GM18867 (cell line): ENCODE measurements around the gene AMBRA1.

ENCODE experiments used
- ATAC-seq: cut with Tn5 transposase; IDR thresholded peaks from one replicate; pipeline ENCODE4 v1.9.1; 2021; ENCODE audit warnings: mild to moderate bottlenecking, moderate library complexity; ENCODE audit not compliant: unreplicated experiment

Gene AMBRA1

DNA sequence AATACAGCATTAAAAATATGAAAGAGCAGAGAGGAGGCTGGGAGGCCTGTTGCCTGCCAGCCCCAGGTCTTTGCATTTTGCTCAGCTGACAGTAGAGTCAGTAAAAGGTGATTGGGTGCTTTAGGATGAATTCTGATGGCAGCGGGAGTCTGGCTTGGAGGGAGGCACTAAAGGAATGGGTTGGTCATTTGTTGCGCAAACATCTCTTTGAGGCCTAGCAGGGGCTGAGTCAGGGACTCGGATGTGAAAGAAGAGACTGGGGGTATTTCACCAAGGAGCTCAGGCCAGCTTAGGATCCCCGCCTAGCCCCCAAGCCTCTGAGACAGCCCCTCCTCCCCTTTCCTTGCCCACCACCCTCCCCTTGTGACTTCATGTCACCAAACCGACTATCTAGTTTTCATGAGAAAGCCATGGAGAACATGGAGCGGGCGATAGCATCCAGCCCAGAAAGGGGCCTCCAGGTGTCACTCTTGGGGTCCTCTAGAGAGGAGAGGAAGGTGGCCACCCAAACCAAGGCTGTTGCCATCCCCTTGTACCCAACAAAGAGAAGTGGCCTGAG lies 236.8 kb downstream of the AMBRA1 start:
- no peak for ATAC-seq

DNA sequence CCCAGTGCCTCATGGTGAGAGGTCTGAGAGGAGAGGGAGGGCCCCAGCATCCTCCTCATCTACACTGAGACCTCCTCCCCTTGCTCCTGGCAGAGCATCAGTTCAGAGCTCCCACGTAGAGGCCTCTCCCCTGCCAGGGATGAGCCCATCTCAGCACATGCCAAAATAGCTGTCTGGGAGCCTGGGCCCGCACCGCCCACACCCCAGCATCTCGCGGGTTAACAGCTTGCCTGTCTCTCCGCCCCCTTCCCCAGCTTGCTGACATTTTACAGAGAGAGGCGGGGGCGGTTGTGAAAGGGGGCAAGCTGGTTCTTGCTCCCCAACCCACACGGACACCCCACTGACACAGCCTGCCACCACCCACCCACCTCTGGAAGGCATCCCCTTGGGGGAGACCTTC lies 240.1 kb downstream of the AMBRA1 start:
- ATAC-seq, result no peak

DNA sequence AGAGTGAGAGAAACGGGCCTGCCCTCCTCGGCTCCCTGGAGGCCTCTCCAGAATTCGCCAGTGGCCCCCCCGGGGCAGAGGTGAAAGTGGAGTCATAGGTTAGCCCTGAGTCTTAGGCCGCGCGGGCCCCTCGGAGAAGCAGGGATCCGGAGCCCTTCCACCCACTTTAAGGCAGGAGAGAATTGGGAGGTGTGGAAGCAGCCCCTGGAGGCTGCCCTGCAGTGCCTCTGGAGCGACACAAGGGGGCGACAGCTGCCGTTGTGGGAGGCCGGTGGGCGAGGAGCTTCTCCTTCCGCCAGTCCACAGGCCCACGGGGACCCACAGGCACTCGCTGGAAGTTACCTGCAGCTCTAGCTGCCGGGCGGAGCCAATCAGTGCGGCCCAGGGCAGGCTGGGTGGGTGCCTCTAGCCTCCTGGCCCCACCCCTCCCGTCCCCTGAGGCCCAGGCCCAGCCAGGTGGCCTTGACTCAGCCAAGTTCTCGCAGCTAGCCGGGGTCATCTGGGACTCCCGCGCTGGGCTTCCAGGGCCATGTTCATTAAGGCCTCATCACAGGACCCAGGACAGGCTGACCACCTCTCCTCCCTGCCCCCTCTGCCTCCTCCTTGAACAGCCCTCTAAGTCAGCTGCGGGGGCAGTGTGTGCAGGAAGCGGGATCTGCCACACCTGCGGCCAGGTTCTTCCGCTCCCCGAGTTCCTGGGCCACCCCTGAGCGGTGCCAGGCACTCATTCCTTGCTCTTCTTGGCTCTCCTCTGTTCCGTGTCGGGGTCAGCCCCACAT lies 241.6 kb downstream of the AMBRA1 start:
- ATAC-seq, result no peak

DNA sequence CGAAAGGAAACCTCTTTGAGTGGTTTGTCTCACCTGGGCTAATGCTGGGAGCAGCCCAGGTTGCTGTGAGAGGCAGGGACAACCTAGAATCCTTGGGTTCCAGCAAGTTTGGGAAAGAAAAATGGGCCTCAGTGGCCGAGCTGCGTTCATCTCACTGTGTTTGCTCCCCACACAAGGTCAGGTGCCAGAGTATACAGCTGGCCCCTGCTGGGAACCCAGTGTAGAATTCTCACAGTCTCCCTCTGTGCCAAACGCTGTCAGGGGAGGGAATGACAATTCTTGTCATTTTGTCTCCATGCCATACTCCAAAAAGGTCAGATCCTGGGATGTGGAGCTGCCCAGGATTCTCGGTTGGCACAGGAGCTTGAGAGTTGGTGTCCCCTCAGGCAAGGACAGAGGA lies 242.2 kb downstream of the AMBRA1 start:
- ATAC-seq, result no peak

DNA sequence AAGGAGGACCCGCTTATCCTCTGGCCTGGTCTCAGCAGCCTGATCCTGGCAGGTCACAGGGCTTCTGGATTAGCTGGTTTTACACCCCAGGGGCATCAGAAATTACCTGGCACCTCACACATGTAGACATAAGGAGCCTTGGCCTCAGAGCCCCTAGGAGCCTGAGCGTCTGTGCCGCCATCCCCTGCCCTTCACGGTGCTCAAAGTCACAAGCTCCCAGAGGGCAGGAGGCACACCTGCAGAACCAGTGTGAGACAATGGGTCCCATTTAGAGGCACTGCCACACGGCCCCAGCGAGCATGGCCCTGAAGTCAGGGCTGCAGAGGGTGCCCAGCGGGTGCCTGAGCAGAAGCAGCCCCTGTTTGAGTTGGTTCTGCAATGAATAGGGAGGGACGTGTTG lies 242.7 kb downstream of the AMBRA1 start:
- no peak for ATAC-seq

DNA sequence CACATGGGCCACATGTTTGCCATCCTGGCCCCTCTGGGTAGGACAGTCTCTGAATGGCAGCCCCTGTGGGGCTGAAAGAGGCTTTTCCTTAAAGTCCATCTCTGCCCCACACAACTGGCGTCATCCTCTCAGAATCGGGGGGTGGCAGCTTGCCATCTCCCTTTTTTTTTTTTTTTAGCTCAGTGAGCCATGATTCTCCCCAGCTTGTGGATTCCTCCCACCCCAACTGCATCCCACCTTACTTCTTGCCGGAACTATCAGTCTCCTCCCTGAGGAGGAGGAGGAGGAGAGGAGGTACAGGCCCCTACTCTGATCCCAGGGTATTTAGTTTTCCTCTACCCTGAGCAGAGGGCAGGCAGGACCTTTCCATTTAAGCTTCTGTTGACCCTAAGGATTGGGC lies 243.1 kb downstream of the AMBRA1 start:
- ATAC-seq, result no peak

DNA sequence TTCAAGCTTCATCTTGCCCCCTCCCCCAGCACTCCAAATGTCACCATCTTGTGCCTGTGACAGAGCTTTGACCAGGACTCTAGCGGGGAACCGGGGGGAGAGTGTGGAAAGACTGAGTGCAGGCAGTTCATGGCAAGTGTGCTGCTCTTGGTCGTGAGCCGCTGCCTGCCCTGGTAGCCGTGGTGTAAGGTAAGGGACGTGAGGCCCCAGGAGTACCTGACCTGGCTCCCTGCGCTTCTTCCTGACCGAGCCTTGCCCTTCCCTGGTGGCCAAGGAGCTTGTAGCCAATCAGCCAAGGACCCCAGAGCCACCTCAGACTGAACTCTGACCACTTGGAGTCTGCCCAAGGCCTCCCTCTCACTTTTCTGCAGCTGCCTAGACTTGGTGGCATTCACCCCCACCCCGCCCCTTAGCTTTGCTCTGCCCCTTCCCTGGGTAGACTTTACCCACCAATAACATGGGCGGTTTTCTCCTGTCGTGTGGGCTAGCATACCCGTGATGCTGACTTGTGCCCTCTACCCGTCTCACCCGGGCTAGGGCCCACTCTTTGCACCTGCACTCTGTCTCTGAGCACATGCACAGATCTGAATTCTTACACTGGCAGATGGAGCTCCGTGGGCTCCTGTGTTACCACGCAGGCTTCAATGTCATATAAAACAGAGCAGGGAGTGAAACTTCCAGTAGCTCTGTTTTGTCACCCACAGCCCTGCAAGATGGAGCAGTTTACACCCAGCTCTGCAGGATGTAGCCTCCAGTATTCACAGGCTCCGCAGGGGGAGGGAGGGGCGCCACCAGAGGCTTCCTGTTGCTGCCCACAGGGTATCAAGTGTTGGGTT lies 245.0 kb downstream of the AMBRA1 start:
- no peak for ATAC-seq

DNA sequence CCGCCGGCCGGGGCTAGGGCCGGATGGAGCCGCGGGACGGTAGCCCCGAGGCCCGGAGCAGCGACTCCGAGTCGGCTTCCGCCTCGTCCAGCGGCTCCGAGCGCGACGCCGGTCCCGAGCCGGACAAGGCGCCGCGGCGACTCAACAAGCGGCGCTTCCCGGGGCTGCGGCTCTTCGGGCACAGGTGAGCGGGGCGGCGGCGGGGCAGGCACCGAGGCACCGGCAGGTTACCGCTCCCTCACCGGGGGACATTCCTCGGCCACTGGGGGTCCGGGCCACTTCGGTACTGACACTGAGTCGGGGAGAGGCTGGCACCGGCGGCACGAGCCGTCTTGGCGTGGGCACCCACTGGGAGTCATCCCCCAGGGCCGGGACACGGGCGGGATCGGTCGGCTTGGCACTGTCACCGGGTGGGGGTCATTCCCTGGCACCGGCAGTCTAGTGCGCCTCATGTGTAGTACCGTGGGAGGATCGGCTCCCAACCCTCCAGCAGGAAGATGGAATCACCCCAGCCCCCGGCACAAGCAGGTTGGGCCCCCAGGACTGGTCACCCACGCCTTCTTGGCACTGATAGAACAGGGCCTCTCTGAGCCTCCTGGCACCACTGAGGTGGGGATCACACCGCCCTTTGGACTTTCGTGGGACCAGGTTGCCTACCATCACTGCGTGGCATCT lies 246.0 kb downstream of the AMBRA1 start:
- ATAC-seq, result no peak

DNA sequence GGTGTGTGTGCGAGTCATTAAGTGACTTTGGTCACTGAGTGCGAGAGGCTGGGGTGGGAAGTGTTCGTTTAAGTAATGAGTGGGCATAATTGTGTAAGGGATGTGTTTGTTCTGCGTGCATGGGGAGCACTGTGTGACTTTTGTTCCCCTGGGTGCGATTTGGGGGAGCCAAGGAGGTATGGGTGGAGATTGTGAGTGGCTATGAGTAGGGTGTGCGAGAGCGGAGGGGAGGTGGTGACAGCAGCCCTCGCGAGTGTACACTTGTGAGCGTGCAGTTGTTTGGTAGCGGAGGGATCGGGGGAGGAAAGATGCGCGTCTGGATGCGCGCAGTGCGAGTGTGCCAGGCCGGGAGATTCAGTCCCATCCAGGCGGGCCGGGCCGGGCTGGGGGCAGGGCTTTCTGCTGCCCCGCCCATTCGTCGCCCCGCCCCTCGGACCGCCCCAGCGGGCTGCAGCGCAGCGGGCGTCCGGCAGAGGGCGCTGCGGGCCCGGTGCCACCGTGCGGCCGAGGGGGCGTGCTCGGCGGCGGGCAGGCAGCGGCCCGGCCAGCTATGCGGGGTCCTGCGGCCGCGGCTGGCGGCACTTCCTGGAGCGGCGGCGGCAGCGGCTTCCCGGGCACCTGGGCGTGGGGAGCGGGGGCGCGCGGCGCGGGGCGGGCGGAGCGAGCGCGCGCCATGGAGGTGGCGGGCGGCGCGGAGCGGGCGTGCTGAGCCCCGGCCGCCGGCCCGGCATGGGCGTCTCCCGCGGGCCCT lies 246.8 kb downstream of the AMBRA1 start, which contains the start of gene DGKZ:
Gene DGKZ, plus strand, starts transcription at position 578 of the 751 bp plus-strand sequence. CDS start 197 bp downstream, outside the sequence.
- peak; percentile 73 for ATAC-seq
